ENCODE results near the gene CACNA1S. TPM values are rescaled to one million over a fixed set of nuclear protein-coding genes. Genes with fewer than 3 reads are reported as not detected.

The CACNA1S gene
- polyA plus RNA-seq, 1 of the 3 experiments (the other 2 are of a cell fraction): not detected

GRCh38 chr1:201131398-201131797 lies 19.2 kb upstream of the CACNA1S start:
- no peak for DNase-seq
- H3K9me2 ChIP-seq: no peaks in the 10 kb centered on the region
- peaks cover 4 to 22% of the 10 kb centered on the region in 2 experiments for H3K36me3 ChIP-seq (replicated peaks in 1 of 2; ENCODE audit: control insufficient read depth in 1 of 2, insufficient read depth in 2 of 2, low read length in 1 of 2)
- H3K27ac ChIP-seq (ENCODE audit: low read depth in 2 of 2, low read length in 1 of 2): no peak overlapping the region
- H3K4me3 ChIP-seq (ENCODE audit: low read depth in 2 of 2, low read length in 1 of 2): no peak overlapping the region
- H4K20me1 ChIP-seq (ENCODE audit: insufficient read depth): no peaks in the 10 kb centered on the region
- no peaks in the 10 kb centered on the region for H3K27me3 ChIP-seq (ENCODE audit: insufficient read depth)
- no peak overlapping the region for H2AFZ ChIP-seq (ENCODE audit: low read depth)
- no peak overlapping the region for H3K9ac ChIP-seq
- TF ChIP-seq ELF1 (IDR thresholded peaks at IDR 0.05) (no peak), USF1 (IDR thresholded peaks at IDR 0.05; ENCODE audit: borderline replicate concordance, low read depth) (no peak), POLR2AphosphoS5 (IDR thresholded peaks at IDR 0.05; ENCODE audit: low read depth, low read length) (no peak), EZH2phosphoT487 (IDR thresholded peaks at IDR 0.05; ENCODE audit: borderline replicate concordance, low read depth) (no peak), GATA2 (CRISPR knock-in tag; IDR thresholded peaks at IDR 0.05) (no peak), JUND (IDR thresholded peaks at IDR 0.05) (no peak)
- TF ChIP-seq, protein P1, sequence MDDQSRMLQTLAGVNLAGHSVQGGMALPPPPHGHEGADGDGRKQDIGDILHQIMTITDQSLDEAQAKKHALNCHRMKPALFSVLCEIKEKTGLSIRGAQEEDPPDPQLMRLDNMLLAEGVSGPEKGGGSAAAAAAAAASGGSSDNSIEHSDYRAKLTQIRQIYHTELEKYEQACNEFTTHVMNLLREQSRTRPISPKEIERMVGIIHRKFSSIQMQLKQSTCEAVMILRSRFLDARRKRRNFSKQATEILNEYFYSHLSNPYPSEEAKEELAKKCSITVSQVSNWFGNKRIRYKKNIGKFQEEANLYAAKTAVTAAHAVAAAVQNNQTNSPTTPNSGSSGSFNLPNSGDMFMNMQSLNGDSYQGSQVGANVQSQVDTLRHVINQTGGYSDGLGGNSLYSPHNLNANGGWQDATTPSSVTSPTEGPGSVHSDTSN (IDR thresholded peaks at IDR 0.05): no peak
- ChIA-PET CTCF (no interaction called here), POLR2A (interaction anchor here (0.5 kb wide), 1 partner anchor 477 kb away, joined by 3 read pairs; no protein-coding TSS in a partner anchor)
- H3F3A ChIP-seq (replicated peaks; ENCODE audit: insufficient read depth): no peaks in the 10 kb centered on the region
- 80% methylated on average over 4 of the region's 4 CpGs for WGBS (ENCODE audit: low lambda C conversion rate)
- H3K9me3 ChIP-seq: no peaks in the 10 kb centered on the region
- no peak overlapping the region for H3K4me2 ChIP-seq
- H3K4me1 ChIP-seq (ENCODE audit: control insufficient read depth in 1 of 2, insufficient read depth in 2 of 2, low read depth in 1 of 2, low read length in 1 of 2): no peaks in the 10 kb centered on the region
- H3K79me2 ChIP-seq (ENCODE audit: insufficient read depth): no peaks in the 10 kb centered on the region

- H3F3A ChIP-seq (replicated peaks; ENCODE audit: insufficient read depth): no peaks in the 10 kb centered on the region
- H2AFZ ChIP-seq (ENCODE audit: low read depth): no peak overlapping the region
- H3K27ac ChIP-seq (ENCODE audit: low read depth in 2 of 2, low read length in 1 of 2): no peak overlapping the region
- H3K9me2 ChIP-seq: no peaks in the 10 kb centered on the region
- TF ChIP-seq EP300 (IDR thresholded peaks at IDR 0.05; ENCODE audit: borderline replicate concordance in 1 of 2, low read depth in 1 of 2, low read length in 1 of 2): no peak
- no peak for TF ChIP-seq YY1 (IDR thresholded peaks at IDR 0.05; ENCODE audit: low read depth)
- TF ChIP-seq FOXM1 (IDR thresholded peaks at IDR 0.05; ENCODE audit: low read depth): no peak
- TF ChIP-seq RCOR1 (IDR thresholded peaks at IDR 0.05; ENCODE audit: low read length): no peak
- TF ChIP-seq RAD21 (IDR thresholded peaks at IDR 0.05; ENCODE audit: low read length): no peak
- ChIA-PET POLR2A (no interaction called here), CTCF (interaction anchor here (0.8 to 1.9 kb wide), 2 partner anchors 14 to 20 kb away, joined by 3 to 7 read pairs; no protein-coding TSS in a partner anchor)
- H3K4me3 ChIP-seq (ENCODE audit: low read depth in 2 of 2, low read length in 1 of 2): no peak overlapping the region
- no peaks in the 10 kb centered on the region for H3K36me3 ChIP-seq (replicated peaks in 1 of 2; ENCODE audit: control insufficient read depth in 1 of 2, insufficient read depth in 2 of 2, low read length in 1 of 2)
- peaks cover 20% of the 10 kb centered on the region; the same call in 1 of the 2 replicates for H3K27me3 ChIP-seq (ENCODE audit: insufficient read depth)
- no peaks in the 10 kb centered on the region; a peak in 1 of 4 replicates for H3K4me1 ChIP-seq (ENCODE audit: control insufficient read depth in 1 of 2, insufficient read depth in 2 of 2, low read depth in 1 of 2, low read length in 1 of 2)
- no peak for DNase-seq
- 88% methylated on average over 6 of the region's 13 CpGs for WGBS (ENCODE audit: low lambda C conversion rate)
- no peak overlapping the region for H3K4me2 ChIP-seq
- no peaks in the 10 kb centered on the region for H3K79me2 ChIP-seq (ENCODE audit: insufficient read depth)
- H3K9me3 ChIP-seq: no peaks in the 10 kb centered on the region
- no peak overlapping the region for H3K9ac ChIP-seq
- no peaks in the 10 kb centered on the region for H4K20me1 ChIP-seq (ENCODE audit: insufficient read depth)
Measured at GRCh38 chr1:201128962-201129361, 16.7 kb upstream of the CACNA1S start.

Data from SK-N-SH (cell line).